Measurements from ENCODE around the gene IL31. TPM values are rescaled to one million over a fixed set of nuclear protein-coding genes. Genes with fewer than 3 reads are reported as not detected.

IL31 gene
- total RNA-seq, 1 donor from 2014 or later = not detected

GRCh38 chr12:122155705-122156104, 18.3 kb downstream of the IL31 start:
- DNase-seq (ENCODE audit: low spot score) = no peak

DNA sequence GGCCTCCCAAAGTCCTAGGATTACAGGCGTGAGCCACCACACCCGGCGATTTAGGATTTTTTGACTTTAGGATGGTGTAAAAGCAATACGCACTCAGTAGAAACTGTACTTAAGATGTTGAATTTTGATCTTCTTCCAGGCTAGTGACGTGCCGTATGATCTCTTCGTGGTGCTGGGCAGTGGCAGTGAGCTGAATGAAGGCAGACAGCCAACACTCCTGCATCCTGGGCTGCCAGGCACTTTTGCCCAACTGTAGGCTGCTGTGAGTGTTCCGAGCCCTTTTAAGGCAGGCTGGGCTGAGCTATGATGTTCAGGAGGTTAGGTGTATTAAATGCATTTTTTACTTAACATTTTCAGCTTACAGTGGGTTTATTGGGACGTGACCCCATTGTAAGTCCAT, 21.3 kb downstream of the IL31 start:
- DNase-seq (ENCODE audit: low spot score) = no peak

DNA sequence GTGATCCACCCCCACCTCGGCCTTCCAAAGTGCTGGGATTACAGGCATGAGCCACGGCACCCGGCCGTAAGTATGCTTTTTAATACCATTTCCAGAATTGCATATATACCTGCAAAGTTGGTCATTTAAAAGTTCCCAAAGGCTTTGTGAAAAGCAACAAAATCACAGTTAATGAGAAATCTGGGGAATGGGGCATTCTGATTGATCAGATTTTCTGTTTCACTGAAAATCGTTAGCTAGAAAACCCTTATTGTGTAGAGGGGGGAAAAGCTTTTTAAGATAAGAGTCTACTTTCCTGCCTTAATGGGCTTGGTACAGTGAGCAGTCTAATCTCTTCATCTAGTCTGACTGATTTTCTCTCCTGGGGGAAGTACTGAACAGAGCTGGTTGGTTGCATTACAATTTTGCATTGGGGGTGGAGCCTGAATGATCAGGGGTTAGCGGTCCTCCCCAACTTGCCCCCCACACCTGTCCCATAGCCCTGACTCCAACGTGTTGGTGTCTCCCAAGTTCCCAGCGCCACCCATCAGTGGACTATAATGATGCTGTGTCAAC, 23.8 kb downstream of the IL31 start:
- no peak for DNase-seq (ENCODE audit: low spot score)

- no peak for DNase-seq (ENCODE audit: low spot score)
These were observed 25.4 kb downstream of the IL31 start for GRCh38 chr12:122148657-122149056.

- DNase-seq (ENCODE audit: low spot score) = no peak
These were observed 26.3 kb downstream of the IL31 start for GRCh38 chr12:122147514-122148290.

DNA sequence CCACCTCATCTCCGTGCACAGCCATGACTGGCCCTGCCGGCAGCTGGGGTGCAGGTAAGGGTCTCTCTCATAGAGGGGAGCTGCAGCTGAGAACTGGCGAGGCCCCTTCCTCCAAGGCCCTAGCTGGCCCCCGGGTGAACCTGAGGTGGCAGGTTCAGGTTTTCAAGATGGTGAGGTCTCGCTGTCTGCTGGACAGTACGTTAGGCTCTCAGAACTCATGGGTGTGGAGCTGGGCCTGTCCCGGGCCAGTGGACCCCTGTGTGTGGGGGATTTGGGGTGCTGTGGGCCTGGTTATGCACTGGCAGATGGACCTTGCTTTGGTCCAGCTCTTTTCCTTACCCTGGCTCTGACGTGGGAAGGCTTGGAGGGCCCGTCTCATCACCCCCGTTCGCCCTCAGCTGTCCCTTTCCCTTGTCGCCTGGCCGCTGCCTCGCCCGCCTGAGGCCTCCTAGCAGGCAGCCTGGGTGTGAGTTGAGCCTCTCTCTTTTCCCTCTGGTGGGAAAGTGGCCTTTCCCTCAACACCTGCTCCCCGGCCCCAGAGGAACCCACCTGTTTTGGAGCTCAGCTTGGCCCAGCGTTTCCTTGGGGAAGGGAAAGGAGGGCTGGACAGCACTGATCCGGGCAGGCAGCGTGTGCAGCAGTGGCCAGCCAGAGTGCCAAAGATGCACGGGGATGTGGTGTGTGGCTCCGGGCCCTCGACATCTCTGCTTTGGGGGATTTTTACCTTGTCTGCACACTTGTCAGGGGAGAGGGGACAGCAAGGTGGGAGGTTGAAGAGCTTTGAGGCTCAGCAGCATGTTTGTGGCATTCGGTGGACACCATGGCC, 28.3 kb downstream of the IL31 start:
- DNase-seq (ENCODE audit: low spot score) = no peak

- DNase-seq (ENCODE audit: low spot score) = no peak
These were observed 29.1 kb downstream of the IL31 start for GRCh38 chr12:122144885-122145284.

- DNase-seq (ENCODE audit: low spot score) = no peak
These were observed 31.2 kb downstream of the IL31 start for GRCh38 chr12:122142857-122143256.

DNA sequence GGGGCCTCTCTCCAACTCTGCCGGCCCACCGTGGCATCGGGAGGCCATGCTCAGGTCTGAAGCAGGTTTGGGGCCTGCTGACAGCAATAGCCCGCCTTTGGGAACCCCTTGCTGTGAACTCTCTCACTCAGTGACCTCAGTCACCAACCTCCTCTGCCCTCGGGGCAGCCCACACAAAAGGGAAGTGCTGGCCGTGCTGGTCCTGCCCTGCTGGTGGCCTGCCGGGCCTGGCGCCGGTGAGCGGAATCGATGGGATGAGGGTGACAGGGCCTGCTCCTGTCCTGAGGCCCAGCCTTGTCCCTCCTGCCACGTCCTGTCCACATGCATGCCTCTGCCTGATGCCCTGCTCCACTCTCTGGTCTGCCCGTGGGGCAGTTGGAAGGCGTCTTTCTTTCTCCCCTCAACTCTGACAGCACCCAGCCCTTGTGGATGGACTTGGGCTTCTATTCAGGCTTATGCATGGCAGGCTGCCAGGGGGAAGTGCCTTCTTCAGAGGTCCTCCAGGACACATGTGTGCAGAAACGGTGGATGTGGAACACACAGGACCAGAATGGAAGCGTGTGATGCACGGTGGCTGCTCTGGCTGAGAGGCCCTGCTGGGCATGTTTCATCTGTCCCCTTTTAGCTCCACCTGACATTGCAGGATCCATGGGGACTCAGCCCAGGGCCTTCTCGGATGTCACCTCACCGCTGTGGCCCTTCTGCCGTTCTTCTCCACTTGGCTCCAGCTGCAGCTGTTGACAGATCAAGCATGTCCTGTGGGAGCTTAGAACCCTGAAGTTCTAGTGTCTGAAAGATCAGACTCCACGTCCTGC, 31.9 kb downstream of the IL31 start:
- no peak for DNase-seq (ENCODE audit: low spot score)

DNA sequence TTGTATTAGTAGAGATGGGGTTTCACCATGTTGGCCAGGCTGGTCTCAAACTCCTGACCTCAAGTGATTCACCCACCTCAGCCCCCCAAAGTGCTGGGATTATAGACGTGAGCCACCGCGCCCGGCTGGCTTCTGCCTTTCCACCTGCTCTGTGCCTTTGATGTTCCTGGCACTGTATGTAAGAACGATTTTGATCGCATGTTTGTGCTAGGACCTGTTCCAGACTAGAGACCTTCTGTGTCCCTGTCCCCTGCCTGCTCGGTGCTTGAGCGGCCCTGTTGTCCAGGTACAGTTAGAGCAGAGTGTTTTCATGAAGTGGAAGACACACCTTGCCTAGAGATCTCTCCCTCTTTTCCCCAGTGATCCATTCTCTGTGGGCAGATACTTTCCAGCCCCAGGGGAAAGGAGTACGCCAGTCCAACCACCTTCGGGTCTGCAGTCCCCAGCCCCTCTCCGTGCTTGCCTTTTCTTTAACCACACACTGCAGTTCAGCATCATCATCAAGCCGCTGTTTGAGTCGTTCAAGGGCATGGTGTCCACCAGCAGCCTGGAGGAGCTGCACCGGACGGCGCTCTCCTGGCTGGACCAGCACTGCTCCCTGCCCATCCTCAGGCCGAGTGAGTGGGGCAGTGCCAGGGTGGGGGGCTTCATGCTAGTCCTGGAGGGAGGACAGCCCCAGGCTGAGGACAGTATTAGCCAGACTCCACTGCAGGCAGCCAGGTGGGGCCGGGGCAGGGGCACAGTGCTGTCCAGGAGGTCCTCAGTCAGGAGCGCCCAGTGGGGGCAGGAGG, 33.4 kb downstream of the IL31 start:
- DNase-seq (ENCODE audit: low spot score) = no peak

- no peak for DNase-seq (ENCODE audit: low spot score)
These were observed 34.1 kb downstream of the IL31 start for GRCh38 chr12:122139941-122140340.

DNA sequence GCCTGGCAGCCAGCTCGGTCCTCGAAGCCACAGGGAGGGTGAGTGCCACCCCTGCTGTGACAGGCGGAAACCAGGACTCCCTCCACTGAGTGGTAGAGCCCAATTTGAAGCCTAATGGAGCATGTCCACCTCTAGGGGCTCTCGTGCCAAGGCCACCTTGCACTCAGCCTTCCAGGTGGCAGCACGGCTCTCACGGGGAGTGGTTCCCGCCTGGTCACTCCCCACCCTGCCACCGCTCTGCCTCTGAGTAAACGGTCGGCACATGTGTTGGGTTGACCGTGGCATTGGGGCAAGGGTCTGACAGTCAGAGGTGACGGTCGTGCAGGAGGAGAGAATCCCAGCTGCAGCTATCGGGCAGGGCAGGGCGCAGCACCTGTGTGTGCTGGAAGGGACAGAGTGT, 34.8 kb downstream of the IL31 start:
- no peak for DNase-seq (ENCODE audit: low spot score)

DNA sequence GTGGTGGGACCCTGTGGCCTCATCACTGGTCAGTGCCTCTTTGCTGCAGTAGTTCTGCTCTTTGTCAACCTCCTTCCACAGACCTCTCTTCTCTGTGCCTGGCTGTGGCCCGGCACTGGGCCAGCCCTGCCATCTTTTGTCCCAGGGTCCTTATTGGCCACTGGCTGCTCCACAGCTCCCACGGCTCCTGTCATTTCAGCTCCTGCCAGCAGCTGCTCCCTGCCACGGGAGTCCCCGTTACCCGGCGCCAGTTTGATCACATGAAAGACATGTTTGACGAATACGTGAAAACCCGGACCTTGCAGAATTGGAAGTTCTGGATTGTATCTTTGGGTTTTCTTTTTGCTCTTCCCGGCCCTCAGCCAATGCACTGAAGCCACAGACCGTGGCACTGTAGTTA, 35.4 kb downstream of the IL31 start:
- DNase-seq (ENCODE audit: low spot score) = no peak

DNA sequence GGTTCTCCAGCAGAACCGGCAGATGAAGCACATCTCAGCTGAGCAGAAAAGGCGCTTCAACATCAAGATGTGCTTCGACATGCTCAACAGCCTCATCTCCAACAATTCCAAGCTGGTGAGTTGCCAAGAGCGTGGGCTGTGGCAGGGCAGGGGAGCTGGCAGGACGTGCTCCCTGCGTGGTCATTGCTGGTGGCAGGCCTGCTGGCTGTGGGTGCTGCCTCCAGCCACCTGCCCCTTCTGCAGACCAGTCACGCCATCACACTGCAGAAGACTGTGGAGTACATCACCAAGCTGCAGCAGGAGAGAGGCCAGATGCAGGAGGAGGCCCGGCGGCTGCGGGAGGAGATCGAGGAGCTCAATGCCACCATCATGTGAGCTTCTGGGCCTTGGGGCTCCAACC, 35.8 kb downstream of the IL31 start:
- DNase-seq (ENCODE audit: low spot score) = no peak

DNA sequence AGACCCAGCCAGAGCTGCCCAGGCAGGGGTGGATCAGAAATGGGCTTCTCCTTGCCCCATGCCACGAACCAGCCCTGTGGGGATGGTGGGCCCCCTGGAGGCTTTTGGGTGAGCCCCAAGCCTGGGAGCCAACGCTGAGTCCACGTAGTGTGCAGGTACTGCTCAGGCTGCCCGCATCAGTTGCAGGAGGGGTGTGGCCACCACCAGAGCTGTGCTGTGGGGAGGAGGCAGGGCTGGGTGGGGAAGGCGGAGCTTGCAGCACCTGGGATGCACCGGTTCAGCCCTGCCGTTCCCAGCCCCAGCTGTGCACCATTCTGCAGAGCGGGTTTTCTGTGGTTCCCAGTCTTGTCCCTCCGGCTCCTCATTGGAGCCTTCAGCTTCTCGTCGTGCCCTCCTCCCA, 36.3 kb downstream of the IL31 start:
- DNase-seq (ENCODE audit: low spot score) = no peak

DNA sequence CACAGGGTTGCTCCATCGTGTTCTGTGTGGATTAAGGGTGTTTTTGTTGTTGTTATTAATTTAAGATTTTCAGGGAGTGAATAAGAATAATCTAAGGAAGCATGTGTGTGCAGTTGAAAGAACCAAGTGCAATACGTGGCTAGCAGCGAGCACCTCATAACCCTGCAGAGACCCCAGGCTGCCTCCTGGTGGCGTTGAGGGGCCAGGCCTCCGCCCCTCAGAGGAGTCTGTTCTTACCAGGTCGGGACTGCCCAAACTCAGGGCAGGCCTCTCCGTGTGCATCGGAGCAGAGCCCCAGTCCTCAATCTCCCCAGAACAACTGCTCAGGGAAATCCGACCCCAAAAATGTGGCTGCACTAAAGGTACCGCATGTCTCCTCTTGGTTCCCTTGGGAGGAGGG, 36.8 kb downstream of the IL31 start:
- no peak for DNase-seq (ENCODE audit: low spot score)

GRCh38 chr12:122135437-122136031, 38.5 kb downstream of the IL31 start:
- DNase-seq (ENCODE audit: low spot score) = no peak

GRCh38 chr12:122133192-122133950, 40.6 kb downstream of the IL31 start:
- no peak for DNase-seq (ENCODE audit: low spot score)

- DNase-seq (ENCODE audit: low spot score) = no peak
These were observed 43.9 kb downstream of the IL31 start for GRCh38 chr12:122130150-122130549.

DNA sequence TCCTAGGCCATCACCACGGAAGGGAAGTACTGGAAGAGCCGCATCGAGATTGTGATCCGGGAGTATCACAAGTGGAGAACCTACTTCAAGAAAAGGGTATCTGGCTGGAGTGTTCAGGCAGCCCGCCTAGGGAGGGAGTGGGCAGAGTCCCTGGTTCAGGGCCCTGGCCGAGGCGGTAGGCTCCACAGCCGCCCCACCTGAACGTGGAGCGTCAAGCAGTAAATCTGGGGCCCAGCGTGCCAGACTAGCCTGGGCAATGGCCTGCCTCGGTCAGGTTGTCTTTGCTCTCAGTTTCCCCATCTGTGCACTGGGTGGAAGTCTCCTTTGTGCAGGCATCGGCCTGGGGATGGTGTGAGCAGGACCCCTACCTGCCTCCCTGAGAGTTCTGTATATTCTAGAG, 44.9 kb downstream of the IL31 start:
- DNase-seq (ENCODE audit: low spot score) = no peak
